Activated T-helper 9 cell treated with anti-CD3 and anti-CD28 coated beads, Interleukin-2, amount 50 U/mL, for 16 hours (primary cell): ENCODE data around the gene PDZRN3.
A peak's percentile ranks its signal among the peaks of the same experiment; 100 is the strongest.

ENCODE experiments used
- DNase-seq: peaks from one replicate; pipeline ENCODE4 v3.0.0-alpha.2; 2020; ENCODE audit warnings: low read depth

Gene PDZRN3

DNA sequence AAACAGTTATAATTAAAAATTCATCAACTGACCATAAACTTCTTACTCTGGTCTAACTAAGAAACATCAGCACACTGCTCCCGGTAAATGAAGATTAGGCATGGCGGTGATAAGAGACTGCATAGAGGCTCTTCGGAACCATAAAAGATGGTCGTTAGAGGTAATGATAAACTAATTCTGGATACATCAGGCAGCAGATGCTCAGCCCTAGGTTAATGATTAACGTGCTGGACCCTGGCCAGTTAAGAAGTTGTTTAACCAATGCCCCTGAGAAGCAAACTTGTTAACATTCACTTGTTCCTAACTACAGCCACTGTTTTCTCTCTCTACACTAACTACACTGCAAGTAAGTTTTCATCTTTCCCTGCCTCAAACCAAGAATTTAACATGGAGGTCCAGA lies 111.5 kb downstream of the PDZRN3 start:
- DNase-seq, result no peak

DNA sequence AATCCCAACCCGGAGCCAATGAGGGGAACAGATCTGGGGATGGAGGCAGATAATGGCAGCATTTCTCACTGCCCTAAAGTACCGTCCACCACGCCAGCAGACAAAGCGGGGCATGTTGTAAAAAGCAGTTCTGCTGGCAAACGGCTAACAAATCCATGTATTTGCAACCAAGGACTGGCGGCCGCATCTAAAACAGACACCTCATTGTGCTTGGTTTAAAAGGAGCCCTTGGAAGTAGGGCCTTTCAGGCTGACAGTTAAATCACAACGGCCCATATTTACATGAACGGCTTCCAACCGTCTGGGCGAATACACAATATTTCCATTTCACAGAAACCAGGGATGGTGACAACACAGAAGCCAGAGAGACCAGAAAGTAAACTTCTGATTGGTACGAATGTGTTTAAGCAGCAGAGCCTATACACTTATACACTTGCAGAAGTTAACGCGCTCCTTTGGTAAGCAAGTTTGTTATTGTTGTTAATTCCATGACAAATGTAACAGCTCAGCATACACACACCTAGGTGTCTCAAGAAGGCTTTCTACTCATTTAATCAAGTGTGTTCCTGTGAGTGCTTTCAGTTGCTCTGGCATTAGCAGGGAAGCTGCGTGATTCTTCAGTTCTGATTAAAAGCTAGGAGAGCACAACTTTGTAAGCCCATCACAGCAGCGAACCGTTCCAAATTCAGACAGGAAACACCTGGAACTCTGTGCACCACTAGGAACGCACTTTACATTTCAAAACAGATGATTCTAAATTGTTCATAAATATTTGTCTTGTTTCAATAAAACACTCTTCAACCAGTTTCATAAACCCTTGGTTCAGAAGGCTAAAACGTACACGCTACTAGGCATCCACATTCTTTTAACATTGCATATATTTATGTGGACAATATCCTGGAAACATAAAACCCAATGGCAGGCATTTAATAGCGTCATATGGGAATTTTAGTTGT lies 112.9 kb downstream of the PDZRN3 start:
- no peak for DNase-seq

DNA sequence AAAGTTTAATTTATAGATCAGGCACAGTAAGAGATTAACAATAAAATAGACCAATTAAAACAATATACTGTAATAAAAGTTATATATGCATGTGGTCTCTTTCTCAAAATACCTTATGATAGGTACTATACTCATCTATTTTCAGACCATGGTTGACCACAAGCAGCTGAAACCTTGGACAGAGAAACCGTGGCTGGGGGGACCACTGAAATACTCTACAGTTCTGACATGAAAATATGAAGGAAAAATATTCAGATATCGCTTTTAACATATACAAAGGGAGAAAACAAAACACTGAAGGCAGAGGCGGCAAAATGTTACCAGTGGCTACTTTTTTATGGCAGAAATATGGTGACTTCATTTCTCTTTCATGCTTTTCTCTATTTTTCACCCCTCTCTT lies 114.0 kb downstream of the PDZRN3 start:
- DNase-seq, result no peak

DNA sequence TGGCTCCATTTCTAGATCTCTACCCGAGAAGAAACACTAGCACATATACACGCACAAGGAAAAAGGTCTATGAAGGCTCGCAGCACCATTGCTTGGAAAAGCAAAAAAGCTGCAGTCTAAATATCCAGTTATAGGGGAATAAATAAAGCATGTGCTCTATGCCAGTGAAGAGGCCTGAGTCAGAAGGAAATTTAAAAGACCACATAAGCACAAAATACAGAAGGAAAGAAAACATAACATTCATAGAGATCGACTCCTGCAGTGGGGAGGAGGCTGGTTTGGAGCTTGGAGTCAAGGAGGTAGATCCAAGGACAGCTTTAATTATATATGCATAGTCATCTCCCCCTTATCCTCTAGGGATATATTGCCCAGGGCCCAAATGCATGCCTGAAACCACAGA lies 114.4 kb downstream of the PDZRN3 start:
- no peak for DNase-seq

DNA sequence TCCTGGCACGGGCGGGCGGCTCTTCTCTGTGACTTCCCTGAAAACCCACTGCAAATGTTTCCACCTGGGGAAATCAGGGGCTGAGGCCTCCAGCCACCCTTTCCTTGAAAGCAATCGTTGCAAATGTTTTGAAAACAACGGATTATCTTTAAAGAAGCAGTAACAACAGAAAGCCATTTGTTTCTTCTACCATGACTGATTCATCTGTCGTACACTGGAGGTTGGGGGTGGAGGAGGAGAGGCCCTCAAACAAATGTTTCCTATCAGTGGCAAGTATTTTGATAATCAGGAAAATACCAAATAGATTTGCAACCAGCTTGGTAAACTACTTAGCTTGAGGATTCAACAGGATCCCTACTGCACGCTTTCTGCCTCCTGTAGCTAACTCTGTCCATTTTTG lies 114.9 kb downstream of the PDZRN3 start:
- no peak for DNase-seq

DNA sequence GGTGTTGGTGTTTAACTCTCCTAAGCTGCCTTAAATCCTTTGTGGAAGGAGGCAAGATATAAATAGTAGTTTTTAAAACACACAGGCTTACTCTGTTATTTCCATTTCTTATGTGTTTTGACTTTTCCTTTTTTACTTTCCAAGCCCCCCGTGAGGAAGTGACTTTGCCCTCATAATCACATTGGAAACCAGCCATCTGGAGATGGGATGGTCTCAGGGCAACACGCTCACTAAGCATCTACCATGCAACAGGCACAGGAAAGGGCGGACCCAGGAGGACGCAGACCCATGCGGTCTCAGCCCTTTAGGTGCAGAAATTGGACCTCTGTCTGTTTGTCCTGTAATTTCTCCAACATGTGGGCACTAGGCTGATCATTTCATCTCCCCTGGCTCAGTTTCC lies 115.7 kb downstream of the PDZRN3 start:
- DNase-seq, result no peak

DNA sequence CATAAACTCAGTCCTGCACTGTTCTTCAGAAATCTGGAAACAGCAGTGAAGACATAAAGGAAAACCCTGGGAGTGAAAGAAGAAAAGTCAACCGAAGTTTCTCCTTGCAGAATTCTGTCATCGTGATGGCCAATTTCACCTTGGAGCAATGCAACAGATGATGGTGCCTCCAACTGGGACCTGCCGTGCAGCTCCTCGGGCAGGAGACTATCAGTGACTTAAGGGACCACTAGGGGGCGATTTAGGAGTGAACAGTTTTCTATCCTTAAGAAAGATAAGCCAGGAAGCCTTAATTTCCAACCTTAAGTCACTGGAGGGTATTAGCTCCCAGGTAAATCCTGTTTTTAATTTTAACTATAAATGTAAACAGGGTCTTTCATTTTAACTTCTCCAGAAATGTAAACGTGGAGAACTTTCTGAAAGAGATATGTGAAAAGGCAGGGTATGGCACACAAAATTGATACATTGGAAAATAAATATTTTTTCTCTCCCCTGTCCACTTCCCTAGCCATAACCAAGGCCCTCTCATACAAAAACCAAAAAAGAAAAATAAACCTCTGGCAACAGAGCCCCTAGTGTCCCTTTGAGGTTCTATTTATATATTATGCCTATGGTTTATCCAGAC lies 116.3 kb downstream of the PDZRN3 start:
- no peak for DNase-seq

DNA sequence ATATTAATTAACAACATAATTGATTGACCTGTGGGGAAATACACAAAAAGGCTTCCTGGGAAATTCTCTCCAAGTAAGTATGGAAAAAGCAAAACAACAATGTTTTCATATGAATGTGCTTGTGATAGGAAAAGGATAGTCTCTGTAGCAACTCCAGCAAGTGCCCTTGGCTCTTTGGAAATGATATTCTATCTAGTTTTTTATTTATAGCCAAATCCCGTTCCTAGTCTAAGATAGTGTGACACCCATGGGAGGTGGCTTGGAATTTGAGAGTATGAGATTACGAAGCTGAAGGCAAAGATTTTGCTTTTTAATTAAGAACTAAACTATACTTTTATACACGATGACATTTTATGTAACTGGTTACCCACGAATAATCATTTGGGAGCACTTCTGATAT lies 119.9 kb downstream of the PDZRN3 start:
- DNase-seq, result no peak

DNA sequence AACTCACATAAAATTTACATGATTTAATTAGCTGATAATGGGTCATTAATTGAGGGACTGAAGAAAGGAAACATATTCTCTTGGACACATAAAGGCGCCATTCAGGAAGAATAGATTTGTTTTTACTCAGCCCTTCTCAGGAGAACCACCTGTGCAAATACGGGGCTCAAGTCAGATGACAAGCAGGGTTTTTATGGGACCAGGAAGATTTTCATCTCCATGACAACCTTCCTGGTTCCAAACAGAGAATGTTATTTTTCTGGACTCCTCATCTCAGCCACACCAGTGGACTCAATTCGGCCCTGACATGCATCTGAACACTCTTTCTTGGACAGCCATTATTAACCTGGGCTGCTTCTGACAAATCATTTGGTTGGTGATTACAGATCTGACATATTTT lies 120.5 kb downstream of the PDZRN3 start:
- no peak for DNase-seq

DNA sequence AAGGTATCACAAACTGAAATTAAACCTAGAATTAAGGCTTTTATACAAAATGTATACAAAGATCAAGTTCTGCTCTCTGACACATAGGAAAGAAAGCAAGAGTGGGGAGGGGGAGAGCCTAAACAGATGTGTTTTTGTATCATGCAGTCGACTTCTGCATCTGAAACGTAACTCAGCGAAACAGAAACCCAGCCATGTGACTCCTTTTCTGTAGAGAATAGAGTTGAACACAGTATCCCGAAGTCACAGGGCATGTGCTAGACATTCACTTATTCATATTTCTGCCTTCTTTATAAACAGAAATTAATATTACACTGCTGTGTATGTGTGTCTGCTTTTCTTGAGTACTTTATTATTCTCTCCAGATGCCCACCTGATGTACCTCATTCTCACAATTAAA lies 121.0 kb downstream of the PDZRN3 start:
- no peak for DNase-seq

DNA sequence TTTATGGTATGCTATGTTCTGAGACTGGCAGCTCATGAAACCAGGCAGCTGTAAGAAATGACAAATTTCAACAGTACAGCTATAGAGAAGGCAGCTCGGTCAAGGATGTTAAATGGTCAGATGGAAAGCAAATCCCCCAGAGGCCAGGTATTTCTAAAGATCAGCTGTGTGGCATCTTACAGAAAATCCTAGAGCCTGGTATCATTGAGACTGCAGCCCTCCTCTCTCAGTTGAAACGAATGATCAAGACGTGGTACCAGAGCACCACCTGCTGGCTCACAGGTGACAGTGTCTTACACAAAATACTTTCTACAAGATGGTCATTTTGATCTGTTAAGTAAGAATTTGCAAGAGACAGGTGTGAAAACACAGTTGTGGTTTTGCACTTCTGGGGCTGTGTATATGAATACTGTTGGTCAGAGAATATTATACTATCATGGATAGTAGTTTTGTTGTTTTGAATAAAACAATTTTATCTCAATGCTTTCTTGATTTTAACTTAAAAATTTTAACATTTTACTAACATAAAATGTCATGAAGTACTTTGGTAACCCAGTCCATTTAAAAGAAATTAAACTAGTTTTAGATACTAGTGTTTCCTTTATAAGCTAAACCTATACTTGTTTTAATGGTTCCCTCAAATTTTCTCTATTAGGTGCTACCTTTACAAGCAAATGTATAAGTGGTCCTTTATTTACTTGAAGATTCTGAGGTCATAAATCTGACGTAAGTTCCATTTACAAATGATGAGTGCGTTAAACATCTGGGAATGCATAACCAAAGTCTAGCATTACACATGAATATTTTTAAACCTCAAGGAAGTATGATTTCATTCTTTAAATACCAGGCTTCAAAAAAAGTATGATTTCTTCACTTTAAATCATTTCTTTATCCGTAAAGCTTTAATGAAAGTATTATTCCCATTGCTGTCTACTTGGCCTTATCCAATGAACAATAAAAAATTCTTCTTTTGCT lies 121.8 kb downstream of the PDZRN3 start:
- DNase-seq, result peak; percentile 3

DNA sequence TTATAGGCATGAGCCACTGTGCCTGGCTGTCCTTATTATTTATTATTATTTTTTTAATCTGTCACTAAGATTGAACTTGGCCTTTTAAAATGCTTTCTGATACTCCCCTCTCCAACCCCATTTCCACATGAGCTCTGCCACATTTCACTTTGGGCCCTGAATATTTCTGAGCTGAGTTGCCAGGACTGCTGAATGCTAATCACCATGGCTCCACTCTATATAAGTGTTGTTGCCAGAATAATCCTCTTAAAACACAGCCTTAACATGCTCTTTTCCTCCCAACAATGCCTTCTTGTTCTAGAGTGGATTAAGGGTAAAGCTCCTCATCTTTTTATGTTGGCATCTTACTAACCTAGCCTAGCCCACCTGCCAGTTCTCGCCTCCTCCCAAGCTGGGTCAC lies 124.4 kb downstream of the PDZRN3 start:
- DNase-seq, result no peak

DNA sequence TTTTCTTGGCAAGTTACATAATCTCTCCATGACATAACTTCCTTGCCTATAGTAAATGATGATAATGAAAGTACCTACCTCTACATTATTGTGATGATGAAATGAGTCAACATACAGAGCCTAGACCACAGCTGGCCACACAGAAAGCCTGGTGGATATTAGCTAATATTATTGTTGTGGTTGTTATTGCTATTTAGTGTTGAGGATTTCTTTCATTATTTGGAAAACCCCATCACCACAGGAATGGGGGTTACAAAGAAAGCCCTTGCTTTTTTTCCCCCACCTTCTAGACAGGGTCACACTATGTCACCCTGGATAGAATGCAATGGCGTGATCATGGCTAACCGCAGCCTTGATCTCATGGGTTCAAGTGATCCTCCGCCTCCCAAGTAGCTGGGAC lies 125.0 kb downstream of the PDZRN3 start:
- DNase-seq, result no peak

DNA sequence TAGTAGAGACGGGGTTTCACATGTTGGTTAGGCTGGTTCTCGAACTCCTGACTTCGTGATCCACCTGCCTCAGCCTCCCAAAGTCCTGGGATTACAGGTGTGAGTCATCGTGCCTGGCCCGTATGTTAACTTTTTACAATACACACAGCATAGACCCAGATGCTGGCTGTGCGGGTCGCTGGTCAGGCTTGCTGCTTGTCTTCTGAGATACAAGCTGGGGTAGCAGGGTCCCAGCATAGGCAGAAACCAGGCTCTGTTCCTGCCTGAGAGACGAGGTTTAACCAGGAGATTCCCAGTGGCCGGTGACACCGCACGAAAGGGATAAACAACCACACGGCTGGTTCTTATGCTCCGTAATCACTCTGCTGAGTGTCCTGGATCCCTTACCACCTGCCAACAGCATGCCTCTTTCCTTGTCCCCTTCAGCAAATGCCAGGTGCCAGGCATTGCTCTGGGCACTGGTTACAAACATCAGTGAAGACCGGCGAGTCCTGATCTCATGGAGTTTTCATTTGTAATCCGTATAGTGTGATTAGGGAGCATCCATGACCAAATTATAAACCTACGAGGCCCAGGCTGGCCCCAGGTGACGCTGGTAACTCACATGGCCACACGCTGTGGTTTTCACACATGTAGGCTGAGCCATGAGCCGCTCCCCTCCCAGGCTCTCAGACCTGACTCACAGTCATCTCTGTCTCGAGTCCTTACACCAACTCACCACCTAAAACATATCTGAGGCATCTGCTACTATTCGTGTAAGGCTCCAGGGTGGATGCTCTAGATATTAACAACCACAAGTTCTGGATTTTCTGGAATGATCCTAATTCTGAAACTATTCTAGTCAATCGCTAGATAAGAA lies 125.7 kb downstream of the PDZRN3 start:
- DNase-seq, result no peak

DNA sequence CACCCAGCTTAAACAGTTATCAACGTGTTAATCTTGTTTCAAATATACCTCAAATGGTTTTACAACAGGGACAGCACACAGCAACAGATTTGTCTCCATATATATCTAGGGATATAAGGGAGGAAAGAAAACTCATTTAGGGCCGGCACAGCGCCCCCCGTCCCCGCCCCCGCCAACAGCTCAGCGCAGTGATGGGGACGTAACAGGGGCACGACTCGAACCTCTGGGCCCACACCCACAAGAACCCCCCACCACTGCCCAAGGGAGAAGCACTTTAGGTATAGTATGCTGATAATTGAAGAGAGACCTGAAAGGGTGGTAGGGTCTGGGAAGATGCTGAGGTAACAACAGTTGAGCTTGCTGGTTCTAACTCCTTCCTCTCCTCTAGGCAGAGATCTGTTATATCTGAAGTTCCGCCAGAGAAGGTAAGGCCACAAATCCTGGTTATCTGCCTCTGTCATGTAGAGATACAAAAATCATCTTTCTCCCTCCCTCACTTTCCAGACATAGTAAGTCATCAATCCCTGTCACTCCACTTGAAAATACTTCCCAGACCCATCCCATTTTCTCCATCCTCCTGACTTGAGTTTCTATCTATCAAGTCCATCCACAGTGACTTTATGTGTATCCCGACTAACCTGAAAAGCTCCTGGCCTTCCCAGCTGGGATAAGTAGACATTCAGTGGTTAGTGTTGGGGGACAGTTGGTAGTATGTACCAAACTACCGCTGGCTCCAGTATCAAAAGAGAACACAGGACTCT lies 126.9 kb downstream of the PDZRN3 start:
- no peak for DNase-seq

DNA sequence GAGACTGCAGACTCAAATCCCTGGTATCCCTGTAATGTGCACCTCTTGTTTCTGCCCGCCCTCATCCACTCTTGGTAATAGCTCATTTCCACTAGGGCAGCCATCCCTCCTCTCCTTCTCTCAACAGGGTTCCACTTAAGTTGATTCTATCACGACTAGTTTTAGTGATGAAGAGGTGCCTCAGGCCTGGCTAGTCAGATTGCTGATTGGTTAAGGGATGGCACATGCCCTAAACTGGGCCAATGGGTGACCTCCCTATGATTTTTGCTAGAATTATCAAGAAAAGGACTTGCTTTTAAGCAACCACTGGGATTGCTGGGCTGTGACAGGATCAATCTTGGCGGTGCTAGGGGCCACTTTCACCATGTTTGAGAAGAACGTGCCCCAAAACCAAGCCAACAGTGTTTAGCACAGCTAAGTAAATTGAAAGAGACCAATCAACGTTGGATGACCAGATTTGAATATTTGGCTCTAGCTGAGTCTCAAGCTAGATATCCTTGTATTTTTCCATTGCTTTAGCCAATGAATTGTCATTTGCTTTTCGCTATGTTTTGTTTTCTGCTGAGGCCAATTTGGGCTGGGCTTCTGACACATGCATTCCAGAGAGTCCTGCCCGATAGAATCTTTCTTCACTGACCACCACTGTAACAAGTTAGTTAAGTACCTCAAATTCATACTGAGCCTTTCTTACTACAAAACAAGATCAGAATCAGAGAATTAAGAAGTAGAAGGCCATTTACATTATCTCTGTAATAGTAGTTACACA lies 131.0 kb downstream of the PDZRN3 start:
- no peak for DNase-seq

DNA sequence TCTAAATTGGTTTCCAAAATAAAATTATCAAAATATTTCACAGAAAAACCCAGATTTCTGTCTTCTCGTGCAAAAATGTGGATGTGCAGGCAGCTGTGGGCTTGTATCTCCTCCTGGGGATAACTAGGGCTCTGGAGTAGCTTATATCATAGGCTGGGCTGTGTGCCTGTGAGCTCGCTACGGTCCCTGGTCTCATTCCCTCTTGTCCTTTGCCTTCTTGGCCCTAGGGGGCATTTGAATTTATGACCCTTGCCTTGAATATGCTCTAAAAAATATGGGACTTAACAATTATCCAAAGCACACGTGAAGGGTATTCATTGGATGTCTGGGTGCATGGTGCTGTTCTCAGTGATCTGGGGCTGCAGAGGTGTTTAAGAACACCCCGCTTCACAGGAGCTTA lies 132.6 kb downstream of the PDZRN3 start:
- no peak for DNase-seq

DNA sequence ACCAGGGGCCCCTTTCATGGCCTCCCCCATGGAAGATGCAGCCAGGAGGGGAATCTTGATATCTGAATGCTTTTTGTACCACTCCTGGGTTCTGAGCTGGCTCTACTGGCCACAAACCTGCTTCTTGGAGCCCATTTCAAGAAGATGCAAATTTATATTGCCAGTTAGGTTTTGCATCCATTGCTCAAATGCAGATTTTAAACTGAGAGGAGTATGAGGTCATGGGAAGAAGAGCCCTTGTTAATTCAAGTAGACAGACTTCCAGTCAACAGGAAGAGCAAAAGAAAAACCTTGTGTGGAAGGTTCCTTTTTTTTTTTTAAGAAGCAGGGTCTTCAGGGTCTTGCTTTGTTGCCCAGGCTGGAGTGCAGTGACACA lies 133.5 kb downstream of the PDZRN3 start:
- DNase-seq, result no peak

DNA sequence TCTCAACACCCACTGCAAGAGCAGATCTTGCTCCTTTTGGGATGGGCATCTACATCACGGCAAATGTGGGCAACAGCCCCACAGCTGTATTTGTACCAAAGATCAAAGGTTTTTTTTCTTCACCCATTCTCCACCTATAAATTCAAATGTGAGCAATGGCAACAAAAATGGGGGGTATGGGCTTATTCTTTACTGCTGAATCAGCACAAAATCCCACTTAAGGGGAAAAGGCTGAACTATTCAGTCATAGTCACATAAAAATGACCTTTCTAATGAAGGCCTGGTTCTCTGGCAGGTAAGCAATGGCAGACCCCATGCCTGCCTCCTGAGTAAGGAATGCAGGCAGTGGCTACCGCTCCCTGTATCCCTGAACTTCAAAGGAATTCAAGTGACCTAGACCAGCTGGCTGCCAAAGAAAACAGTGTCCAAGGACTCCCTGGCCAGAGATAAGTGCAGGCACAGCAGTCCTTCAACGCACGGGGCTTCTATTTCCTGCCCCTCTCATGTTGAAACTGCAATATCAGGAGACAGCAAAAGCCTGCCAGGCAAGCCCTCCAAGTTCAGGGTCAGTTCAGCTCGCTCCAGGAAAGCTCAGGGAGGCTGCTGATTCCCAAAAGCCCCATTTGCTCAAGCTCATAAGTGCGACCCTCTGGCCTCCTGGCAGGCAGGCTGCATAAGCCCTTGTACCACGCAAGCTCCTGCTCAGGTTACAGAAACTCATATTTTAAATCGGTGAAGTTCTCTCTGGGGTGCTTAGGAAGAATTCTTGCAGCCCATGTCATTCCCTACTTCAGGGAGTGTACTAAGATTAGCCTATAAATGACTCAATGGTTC lies 134.1 kb downstream of the PDZRN3 start:
- no peak for DNase-seq
